ENCODE results near the gene EFHD2.

GRCh38 chr1:15371610-15372545, 37.8 kb upstream of the EFHD2 start:
- TF ChIP-seq CTCF (conservative IDR thresholded peaks at IDR 0.05), result no peak
- TF ChIP-seq EZH2 (IDR thresholded peaks at IDR 0.05; ENCODE audit: low read depth), result no peak

All from PC-9 (cell line).